ENCODE data around the gene KCNMA1.

GRCh38 chr10:76969366-76969948 lies 668.2 kb downstream of the KCNMA1 start:
- TF ChIP-seq RAD21 (conservative IDR thresholded peaks at IDR 0.05) (peak; percentile 43), CTCF (IDR thresholded peaks at IDR 0.05; ENCODE audit: poor library complexity, severe bottlenecking) (no peak), EZH2 (IDR thresholded peaks at IDR 0.05; ENCODE audit: borderline replicate concordance, insufficient read depth, low read length, poor library complexity, severe bottlenecking) (no peak), REST (IDR thresholded peaks at IDR 0.05; ENCODE audit: borderline replicate concordance) (peak; percentile 59), POLR2AphosphoS5 (IDR thresholded peaks at IDR 0.05) (peak; percentile 76), EP300 (conservative IDR thresholded peaks at IDR 0.05; ENCODE audit: poor library complexity, severe bottlenecking) (peak; percentile 99)

Measured in neural cell (in vitro differentiated cells).